Esophagus mucosa (tissue), 1 donor: ENCODE results near the gene ZER1. TPM values are rescaled to one million over a fixed set of nuclear protein-coding genes. Genes with fewer than 3 reads are reported as not detected.
"Not testable (repeated sequence)": the region's sequence is repeated elsewhere in the genome, so short reads cannot be mapped to it uniquely, and the experiment has no call there.

Experiments used
- ATAC-seq: fragments of 200-7000 bp; cut with Tn5 transposase; one replicate; pipeline ENCODE4 v1.9.1; 2020
- total RNA-seq: library from RNA; stranded (reverse); gene quantifications from one replicate; pipeline ENCODE4 v1.2.4, GENCODE V29; 2023
- donor health status: DM: yes; HTN: yes; CAD: no.

ZER1 gene
- total RNA-seq, 1 donor from 2014 or later: 23.2 TPM

DNA sequence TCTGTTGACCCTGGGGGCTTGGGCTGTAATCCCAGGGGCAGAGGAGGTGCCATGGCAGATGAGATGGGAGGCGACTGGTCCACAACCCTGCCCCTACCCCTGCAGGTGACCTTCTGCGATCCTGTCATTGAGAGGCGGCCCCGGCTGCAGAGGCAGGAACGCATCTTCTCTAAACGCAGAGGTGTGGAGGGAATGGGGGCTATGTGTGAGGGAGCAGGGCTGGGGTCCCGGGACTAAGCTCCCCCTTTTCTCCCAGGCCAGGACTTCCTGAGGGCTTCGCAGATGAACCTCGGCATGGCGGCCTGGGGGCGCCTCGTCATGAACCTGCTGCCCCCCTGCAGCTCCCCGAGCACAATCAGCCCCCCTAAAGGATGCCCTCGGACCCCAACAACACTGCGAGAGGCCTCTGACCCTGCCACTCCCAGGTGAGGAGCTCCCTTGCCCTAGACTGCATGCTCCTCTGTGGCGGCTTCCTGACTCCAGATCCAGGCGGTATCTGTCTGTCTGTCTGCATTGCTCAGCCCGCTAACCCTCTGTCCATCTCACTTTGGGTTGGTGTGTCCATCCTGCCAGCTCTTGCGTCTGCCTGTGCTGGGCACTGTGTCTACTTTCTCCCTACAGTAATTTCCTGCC lies 57.7 kb downstream of the ZER1 start:
- ATAC-seq: no peak

DNA sequence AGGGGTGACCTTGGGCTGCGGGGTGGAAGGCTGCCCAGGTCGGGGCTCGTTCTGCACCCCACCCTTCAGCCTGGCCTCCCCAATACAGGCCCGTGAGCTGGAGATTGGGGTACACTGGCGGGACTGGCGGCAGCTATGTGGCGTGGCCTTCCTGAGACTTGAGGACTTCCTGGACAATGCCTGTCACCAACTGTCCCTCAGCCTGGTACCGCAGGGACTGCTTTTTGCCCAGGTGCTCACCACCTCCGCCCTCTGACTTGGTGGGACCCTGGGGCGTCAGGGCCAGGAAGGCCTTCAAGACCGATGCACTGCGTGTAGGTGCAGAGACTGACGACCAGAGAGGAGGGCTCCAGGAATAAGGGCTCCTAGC lies 58.3 kb downstream of the ZER1 start:
- ATAC-seq: peak; percentile 22

DNA sequence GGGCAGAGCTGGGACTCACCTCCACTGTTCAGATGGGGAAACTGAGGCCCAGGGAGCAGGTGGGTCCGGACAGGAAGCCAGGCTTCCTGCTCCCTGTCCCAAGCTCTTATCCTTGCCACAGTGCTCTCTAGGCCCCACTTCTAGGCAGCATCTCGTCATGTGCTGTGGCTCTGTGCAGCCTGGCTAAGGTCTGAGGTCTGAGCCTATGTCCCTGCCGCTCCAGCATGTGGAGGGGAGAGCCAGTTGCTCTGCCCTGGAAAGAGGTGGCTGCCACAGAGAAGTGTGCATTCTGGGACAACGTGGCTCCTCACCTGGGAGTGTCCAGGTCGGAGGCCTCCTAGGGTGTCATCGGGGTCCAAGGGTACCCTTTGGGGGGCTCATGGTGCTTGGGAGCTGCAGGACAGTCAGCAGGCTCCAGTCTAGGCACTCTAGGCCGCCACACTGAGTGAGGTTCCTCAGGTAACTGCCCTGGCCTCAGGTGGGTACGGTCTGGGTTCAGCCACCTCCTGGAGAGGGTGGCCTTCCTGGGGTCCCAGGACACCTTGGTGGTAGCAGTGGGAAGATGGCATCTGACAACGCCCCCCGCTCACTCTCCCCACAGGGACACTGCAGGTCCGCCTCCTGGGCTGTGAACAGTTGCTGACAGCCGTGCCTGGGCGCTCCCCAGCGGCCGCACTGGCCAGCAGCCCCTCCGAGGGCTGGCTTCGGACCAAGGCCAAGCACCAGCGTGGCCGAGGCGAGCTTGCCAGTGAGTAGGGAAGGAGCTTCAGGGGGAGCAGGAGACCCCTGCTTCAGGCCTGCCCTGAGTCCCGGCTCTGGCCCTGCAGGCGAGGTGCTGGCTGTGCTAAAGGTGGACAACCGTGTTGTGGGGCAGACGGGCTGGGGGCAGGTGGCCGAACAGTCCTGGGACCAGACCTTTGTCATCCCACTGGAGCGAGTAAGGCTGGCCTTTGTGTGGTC lies 59.0 kb downstream of the ZER1 start:
- ATAC-seq: peak; percentile 12

DNA sequence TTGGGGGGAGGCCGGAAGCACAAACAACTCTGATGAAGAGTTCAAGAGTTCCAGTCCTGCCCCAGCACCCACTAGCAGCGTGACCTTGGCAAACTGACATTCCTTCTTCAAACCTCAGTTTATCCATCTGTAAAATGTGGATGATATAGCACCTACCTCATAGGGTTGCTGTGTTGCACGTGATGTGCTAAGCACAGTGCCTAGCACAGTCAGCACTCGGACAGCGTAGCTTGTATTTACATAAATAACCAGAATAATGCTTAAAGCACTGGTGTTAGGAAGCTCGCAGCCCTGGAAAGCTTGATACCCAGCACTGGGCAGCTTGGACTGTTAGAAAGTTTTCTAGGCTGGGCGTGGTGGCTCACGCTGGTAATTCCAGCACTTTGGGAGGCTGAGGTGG lies 64.3 kb downstream of the ZER1 start:
- ATAC-seq: no peak

DNA sequence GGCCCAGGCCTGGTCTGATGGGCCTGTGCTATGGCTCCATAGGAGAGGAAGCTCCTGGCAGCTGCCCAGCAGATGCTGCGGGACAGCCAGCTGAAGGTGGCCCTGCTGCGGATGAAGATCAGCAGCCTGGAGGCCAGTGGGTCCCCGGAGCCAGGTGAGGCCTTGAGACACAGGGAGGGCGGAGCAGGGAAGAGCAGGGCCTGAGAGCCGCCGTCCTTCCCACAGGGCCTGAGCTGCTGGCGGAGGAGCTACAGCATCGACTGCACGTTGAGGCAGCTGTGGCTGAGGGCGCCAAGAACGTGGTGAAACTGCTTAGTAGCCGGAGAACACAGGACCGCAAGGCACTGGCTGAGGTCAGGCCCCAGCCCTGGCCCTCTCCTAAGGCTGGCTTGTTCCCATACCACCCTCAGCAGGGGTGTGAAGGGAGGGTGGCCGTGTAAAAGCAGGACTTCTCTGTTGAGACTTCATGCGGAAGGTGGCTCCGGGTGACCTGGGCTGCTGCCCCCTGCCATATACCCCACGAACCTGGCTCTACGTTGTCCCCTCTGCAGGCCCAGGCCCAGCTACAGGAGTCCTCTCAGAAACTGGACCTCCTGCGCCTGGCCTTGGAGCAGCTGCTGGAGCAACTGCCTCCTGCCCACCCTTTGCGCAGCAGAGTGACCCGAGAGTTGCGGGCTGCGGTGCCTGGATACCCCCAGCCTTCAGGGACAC lies 64.9 kb downstream of the ZER1 start:
- no peak for ATAC-seq

DNA sequence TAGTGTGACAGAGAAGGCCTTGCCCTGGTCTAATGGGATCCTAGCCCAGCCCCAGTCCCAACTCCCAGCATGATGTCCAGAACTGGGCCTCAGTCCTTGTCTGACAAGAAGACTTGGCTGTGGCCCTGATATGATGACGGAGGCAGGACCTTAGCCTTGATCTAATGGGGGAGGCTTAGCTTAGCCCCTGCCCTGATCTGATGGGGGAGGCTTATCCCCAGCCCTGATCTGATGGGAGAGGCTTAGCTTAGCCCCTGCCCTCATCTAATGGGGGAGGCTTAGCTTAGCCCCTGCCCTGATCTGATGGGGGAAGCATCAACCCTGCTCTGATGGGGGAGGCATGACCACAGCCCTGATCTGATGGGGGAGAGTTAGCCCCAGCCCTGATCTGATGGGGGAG lies 65.7 kb downstream of the ZER1 start:
- ATAC-seq: no peak

DNA sequence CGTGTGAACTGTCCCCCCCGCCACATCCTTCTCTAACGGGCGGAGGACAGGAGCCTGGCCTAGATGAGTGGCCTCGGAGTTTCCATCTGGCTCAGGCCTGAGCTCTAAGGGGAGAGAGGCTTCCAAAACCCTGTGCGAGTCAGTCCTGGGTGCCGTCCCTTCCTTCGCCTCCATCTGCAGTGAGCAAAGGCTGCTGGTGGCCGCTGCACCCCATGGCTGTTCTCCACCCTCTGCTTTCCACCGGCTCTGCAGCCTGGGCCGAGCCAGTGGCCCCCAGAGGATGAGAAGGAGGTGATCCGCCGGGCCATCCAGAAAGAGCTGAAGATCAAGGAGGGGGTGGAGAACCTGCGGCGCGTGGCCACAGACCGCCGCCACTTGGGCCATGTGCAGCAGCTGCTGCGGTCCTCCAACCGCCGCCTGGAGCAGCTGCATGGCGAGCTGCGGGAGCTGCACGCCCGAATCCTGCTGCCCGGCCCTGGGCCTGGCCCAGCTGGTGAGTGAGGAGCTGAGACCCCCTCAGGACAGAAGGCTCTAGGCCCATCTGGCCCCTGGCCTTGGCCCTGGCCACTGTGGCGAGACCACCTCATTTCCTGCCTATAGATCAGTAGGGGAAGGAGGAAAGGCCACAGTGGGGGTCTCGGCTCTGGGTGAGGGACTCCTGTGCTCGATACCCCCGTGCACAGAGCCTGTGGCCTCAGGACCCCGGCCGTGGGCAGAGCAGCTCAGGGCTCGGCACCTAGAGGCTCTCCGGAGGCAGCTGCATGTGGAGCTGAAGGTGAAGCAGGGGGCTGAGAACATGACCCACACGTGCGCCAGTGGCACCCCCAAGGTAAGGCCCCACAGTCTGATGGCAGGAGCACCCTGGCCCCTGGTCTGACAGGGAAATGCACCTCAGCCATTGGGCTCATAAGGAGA lies 66.4 kb downstream of the ZER1 start:
- ATAC-seq: no peak

DNA sequence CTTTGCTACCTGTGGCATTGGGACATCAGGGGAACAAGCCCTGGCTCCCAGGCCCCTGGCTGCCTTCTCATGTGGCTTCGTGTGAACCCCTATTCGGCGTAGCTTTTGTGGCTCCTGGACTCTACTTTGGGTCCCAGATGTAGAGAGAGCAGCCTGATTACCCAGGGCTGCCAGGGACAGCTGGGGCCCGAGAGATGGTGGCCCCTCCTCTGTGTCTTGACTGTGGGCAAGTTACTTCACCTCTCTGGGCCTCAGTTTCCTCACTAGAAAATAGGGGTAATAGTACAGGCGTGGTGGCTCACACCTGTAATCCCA lies 67.4 kb downstream of the ZER1 start:
- no peak for ATAC-seq

DNA sequence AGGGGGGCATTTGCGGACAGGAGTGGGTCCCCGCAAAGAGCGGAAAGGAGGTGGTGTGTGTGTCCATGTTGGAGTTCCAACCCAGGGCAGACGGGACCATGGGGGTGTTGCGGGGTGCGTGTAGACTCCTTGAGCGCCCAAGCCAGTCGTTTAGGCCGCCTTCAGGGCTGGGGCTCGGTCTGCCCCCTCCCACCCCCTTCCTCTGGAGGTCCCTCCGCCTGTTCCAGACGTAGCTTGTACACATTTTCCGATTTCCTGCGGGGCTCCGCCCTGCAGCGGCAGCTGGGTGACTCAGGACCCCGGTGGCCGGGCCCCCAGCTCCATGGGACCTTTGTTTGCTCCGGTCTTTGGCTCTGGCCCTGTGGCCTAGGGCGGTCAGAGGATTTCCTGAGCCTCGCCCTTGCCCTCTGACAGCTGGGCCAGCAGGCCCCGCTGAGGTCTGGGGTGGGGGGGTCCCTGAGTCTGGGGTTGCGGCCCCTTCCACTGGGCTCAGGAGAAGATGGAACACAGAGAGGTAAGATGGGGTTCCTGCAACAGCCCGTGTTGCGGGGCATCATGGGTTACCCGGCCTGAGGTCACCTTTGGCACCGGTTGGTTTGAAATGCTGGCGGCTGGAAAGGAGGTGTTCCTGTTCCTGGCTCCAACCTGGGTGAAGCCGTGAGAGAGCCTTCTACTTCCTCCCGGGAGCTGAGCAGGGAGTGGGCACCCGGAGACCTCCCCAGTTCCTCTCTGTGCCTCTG lies 67.9 kb downstream of the ZER1 start:
- peak; percentile 40 for ATAC-seq

DNA sequence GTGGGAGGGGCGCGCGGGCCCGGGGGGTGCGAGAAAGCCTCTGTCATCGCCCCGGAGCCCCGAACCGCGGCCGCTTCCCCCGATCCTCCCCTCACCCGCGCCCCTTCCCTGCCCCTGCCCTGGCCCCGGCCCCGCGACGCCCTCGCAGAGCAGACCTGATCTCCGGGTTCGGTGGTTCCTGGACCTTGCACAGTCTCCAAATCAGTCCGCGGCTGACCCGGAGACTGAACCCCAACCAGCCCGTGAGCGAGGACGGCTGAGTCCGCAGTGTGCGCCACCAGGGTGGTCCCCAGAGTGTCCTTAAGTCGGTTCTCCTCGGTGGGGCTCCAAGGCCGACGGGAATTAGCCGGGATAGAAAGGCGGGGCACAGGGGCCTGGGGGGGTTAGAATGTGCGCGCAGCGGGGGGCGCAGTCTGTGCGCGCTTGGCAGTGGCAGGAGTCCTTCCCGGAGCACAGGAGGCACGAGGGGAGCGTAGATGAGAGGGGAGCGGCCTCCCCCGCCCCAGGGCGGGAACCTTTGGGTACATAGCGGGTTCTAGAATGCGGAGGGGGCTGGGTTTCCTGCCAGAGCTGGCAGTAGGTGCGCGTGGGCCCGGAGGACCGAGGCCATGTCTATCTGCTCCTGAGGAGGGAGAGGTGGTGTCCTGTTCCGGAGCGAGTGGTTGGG lies 68.6 kb downstream of the ZER1 start:
- ATAC-seq: peak; percentile 29

DNA sequence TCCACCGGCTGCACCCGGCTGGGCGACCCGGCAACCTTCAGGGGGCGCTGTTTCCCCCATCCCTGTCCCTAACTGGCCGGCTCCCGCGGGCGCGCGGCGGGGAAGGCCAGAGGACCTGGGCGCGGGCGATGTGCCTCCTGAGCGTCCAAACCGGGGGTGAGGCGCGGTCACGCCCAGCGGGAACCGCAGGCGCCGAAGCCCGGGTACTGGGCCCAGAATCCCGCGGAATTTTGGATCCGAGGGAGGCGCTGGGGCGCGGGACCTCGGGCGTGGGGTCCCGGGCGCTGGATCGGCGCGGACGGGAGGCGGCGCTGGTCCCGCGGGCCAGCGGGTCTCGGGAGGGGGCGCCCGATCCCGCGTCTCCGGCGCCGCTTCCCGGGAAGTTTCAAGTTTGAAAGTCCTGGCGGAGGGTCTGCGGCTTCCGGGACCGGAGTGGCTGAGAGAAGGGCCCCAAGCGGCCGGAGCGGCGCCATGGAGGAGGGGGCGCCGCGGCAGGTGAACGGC lies 69.2 kb downstream of the ZER1 start, which contains the start of gene PKN3:
Gene PKN3, plus strand, starts transcription at position 59 of the 504 bp plus-strand sequence. Its CDS starts 413 bp downstream, at position 472.
- peak; percentile 71 for ATAC-seq

DNA sequence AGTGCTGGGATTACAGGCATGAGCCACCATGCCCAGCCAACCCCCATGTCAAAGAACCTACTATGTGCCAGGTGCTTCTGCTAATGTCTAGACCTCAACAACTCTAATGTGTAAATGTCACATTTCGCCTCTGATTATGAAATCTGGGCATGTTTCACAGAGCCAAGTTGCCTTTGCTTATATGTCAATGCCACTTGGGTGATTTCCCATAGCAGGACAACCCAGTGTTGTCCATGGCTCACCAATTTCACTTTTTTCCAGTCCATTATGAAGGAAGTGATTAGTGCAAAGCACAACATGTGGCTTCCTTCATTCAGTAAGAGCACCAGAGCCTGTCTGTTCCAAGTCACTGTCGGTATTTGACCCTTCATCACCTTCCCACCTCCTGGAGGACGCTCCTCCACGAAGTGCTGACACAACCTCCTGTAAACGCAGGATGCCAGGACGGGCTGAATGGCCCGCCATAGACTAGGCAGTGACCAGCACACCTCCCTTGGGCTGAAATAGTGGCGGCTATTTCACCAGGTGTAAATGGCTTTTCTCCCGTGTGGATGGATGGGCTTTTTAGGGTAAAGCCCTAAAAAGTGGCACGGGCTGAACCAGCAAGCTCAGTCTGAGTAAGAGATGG lies 70.4 kb downstream of the ZER1 start:
- no peak for ATAC-seq

DNA sequence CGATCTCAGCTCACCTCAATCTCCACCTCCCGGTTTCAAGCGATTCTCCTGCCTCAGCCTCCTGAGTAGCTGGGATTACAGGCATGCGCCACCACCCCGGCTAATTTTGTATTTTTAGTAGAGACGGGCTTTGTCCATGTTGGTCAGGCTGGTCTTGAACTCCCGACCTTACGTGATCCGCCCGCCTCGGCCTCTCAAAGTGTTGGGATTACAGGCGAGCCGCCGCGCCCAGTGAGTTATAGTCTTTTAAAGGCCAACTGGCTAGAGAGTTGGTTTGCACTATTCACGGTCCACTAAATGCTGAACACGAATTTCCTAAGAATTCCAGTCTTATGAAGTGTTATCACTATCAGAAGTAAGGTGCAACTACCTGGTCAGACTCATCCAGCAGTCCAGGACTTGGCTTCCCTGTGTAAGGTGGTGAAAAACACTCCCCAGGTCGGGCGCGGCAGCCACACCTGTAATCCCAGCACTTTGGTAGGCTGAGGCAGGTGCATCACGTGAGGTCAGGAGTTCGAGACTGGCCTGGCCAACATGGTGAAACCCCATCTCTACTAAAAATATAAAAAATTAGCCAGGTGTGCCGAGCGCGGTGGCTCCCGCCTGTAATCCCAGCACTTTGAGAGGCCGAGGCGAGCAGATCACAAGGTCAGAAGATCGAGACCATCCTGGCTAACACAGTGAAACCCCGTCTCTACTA lies 72.5 kb downstream of the ZER1 start:
- not testable (repeated sequence) for ATAC-seq

DNA sequence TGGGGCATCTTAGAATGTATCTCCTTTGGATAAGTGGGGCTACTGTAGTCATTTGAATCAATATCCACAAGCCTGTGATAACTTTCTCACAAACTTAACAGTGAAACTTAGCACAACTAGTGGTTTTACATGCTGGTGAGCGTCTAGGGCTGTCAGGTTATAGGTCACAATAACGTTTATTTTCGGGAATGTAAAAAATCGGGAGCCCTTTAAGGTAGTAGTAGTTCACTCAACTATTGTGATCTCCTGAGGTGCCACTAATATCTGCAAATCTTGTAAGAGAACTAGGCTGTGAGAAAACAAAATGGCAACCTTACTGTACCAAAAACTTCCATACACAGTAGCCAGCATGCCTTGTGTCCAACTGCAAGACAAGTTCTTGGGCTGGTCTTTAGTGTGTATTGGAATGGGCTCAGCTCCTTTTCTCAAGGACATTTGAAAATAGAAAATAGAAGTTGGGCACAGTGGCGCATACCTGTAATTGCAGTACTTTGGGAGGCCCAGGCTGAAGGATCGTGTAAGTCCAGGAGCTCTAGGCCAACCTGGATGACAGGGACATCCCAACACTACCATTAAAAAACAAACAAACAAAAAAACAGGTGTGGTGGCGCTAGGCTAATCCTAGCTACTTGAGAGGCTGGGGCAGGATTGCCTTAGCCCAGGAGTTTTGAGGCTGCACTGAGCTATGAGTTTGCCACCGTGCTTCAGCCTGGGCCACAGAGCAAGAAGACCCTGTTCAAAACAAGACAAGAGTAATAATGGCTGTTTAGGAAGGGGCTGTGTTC lies 74.6 kb downstream of the ZER1 start:
- no peak for ATAC-seq

DNA sequence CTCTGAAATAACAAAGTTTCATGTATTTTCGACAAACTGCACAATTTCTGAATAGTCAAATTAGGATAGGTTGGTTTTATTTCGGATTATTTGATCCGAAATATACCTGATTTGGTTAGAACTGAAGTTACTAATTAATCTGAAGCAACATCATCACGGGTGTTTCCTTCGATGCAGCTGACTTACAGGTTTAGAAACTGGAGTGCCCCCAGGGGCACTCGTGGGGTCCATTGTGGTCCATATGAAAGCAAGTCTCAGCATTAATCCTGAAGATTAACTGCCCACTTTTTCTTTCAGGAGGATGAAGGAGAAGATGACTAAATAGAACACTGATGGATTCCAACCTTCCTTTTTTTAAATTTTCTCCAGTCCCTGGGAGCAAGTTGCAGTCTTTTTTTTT lies 77.4 kb downstream of the ZER1 start:
- no peak for ATAC-seq

DNA sequence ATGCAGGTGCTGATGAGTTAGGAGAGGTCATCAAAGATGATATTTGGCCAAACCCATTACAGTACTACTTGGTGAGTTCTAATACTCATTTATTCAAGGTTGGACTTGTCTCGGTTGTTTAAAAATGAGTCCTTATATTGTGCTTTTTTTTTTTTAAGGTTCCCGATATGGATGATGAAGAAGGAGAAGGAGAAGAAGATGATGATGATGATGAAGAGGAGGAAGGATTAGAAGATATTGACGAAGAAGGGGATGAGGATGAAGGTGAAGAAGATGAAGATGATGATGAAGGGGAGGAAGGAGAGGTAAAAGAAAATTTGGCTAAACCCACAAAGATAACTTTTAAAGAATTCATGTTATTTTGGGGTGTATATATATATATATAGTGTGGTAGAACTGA lies 78.0 kb downstream of the ZER1 start:
- ATAC-seq: not testable (repeated sequence)

DNA sequence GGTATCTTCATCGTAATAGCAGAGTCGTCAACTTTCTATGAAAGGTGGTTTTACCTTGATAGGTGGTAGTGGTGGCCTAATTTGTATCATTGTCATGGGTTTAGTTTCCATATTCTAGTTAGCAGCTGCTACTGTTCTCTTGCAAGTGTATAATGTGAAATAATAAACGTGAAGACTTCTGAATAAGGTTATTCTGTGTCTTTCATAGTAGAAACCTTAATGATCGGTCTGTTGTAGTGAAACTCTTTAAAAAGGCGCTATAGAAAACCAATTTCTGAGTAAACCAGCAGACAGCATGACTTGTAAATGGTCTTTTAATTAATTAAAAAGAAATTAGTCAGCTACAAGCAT lies 81.1 kb downstream of the ZER1 start:
- ATAC-seq: no peak

DNA sequence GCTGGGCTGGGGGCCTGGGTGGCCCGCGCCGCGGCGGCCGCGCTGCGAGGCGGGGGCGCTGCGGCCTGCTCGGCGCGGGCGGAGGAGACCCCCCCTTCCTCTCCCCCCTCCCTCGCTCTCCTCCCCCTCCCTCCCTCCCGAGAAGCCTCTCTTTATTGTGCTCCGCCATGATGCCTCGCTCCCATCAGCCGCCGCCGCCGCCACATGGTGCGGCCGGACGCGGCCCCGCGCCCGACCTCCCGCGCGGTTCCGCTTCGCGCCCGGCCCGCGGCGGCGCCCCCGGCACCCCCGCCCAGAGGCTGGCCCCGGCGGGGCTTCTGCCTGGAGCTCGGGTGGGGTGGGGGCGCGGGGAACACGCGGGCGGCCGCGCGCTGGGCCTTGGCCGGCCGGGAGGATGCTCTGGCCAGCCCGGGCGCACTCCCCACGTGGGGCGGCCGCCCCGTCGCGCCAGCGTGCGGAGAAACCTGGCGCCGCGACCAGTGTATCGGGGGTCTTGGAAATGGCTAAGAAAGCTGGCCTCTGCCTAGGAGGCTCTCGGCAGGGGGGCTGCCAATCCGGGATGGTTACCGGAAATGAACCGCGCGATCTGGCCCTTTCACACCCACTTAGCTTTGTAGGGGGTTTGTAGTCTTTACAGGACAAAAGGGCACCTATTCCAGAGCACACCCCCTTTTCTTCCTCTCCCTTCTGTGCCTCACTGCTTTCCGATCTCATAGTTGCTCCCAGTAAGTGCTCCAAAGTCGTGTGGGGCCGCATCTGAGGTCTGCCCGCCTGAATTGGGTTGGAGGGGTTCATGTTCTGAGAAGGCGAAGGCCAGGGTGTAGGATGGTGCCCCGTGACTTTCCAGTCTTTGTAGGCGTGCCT lies 81.7 kb downstream of the ZER1 start:
- ATAC-seq: no peak
